Upper lobe of left lung (tissue), 6 donors: ENCODE measurements around the gene CD300LG. TPM values are rescaled to one million over a fixed set of nuclear protein-coding genes. Genes with fewer than 3 reads are reported as not detected.

Experiments
- ATAC-seq, 2 donors: fragments of 200-7000 bp; cut with Tn5 transposase; one replicate each; pipeline ENCODE4 v1.9.1; 2022; ENCODE audit warnings: mild to moderate bottlenecking in 2 of 2, moderate library complexity in 2 of 2; ENCODE audit not compliant: low FRiP score in 2 of 2
- DNase-seq, 2 donors: peaks; one replicate each; pipeline ENCODE4 v3.0.0-alpha.2; 2019 to 2020
- H3K27ac ChIP-seq, 4 donors: fragments of 200-600 bp; sonication (generic); one replicate each; pipeline ENCODE4 v1.5.1; 2016 to 2019
- H3K27me3 ChIP-seq, 4 donors: fragments of 200-600 bp; sonication (generic); one replicate each; pipeline ENCODE4 v1.5.1; 2017 to 2019
- H3K36me3 ChIP-seq, 4 donors: fragments of 200-600 bp; sonication (generic); one replicate each; pipeline ENCODE4 v1.5.1; 2016 to 2019
- H3K4me1 ChIP-seq, 4 donors: fragments of 200-600 bp; sonication (generic); one replicate each; pipeline ENCODE4 v1.5.1; 2018 to 2019
- H3K4me3 ChIP-seq, 4 donors: fragments of 200-600 bp; sonication (generic); one replicate each; pipeline ENCODE4 v1.5.1; 2017 to 2019; ENCODE audit warnings: mild to moderate bottlenecking in 2 of 4, moderate library complexity in 1 of 4
- H3K9me3 ChIP-seq, 4 donors: fragments of 200-600 bp; sonication (generic); one replicate each; pipeline ENCODE4 v1.5.1; 2018 to 2019
- CTCF ChIP-seq, 6 experiments: fragments of 450-650 bp in 4 of 6; fragments of 200-600 bp in 2 of 6; sonication (generic) in 2 of 6; IDR thresholded peaks; one replicate each; pipeline ENCODE4 v1.5.1; 2016 to 2019; ENCODE audit warnings: antibody characterized with exemption in 6 of 6
- EP300 ChIP-seq, 4 donors: sonication (generic); formaldehyde crosslinking; IDR thresholded peaks; one replicate each; pipeline ENCODE4 v1.5.1; 2017; ENCODE audit warnings: antibody characterized with exemption in 4 of 4, control low read depth in 2 of 4
- POLR2A ChIP-seq, 4 donors: fragments of 450-650 bp; IDR thresholded peaks; one replicate each; pipeline ENCODE4 v1.5.1; 2016 to 2017; ENCODE audit warnings: antibody characterized with exemption in 4 of 4, mild to moderate bottlenecking in 2 of 4
- POLR2AphosphoS5 ChIP-seq, 2 donors: sonication (generic); formaldehyde crosslinking; IDR thresholded peaks; one replicate each; pipeline ENCODE4 v1.5.1; 2017; ENCODE audit warnings: antibody characterized with exemption in 2 of 2
- WGBS, 2 donors: methylation state at CpG; one replicate each; pipeline ENCODE4 v1.1.5; 2017 to 2018; 5-methylcytosine and 5-hydroxymethylcytosine counted together
- total RNA-seq, 6 donors: library from RNA; depleted of rRNA in 4 of 6; stranded (reverse); fragments of >200 nt in 4 of 6; gene quantifications; one replicate each; pipeline versions ENCODE4 v1.1.0 to v1.2.1, GENCODE V29; 2016 to 2021
- donor health status: DM: no; HTN: no; CAD: no; lungs with moderate emphysema.
- donor health status: DM: no; HTN: yes; CAD: no; lungs with severe emphysema.

Gene CD300LG
- total RNA-seq, 6 donors from 2014 or later: 0.71 to 65.9 (median 7.8) TPM

- WGBS, 2 donors: 77 to 78% methylated on average over 5 to 7 of the region's 7 CpGs
- Histone ChIP-seq H3K27ac (peak overlapping the region in 1 of 4 donors; percentile 54), H3K4me1 (peaks cover 0 to 9% (median 4%) of the 10 kb centered on the region in 4 donors), H3K9me3 (no peaks in the 10 kb centered on the region), H3K36me3 (no peaks in the 10 kb centered on the region), H3K4me3 (no peak overlapping the region), H3K27me3 (no peaks in the 10 kb centered on the region)
- ATAC-seq: no peak
- no peak for TF ChIP-seq POLR2A (IDR thresholded peaks at IDR 0.05)
- no peak for TF ChIP-seq POLR2AphosphoS5 (IDR thresholded peaks at IDR 0.05)
- no peak for TF ChIP-seq EP300 (IDR thresholded peaks at IDR 0.05)
- no peak for DNase-seq
Measured at GRCh38 chr17:43853546-43853945, 6.6 kb downstream of the CD300LG start.

GRCh38 chr17:43854498-43854897, 7.5 kb downstream of the CD300LG start:
- Histone ChIP-seq H3K4me1 (peaks cover 0 to 9% (median 4%) of the 10 kb centered on the region in 4 donors), H3K36me3 (no peaks in the 10 kb centered on the region), H3K27ac (no peak overlapping the region), H3K9me3 (no peaks in the 10 kb centered on the region), H3K4me3 (no peak overlapping the region), H3K27me3 (no peaks in the 10 kb centered on the region)
- TF ChIP-seq EP300 (IDR thresholded peaks at IDR 0.05): no peak
- WGBS, 2 donors: 81 to 92% methylated on average over 3 to 8 of the region's 8 CpGs
- DNase-seq (no peak), ATAC-seq (no peak)

- peaks cover 0 to 9% (median 4%) of the 10 kb centered on the region in 4 donors for H3K4me1 ChIP-seq
- H3K9me3 ChIP-seq: no peaks in the 10 kb centered on the region
- no peak for DNase-seq
- H3K36me3 ChIP-seq: no peaks in the 10 kb centered on the region
- H3K4me3 ChIP-seq: no peak overlapping the region
- no peak for ATAC-seq
- no peaks in the 10 kb centered on the region for H3K27me3 ChIP-seq
- no peak overlapping the region for H3K27ac ChIP-seq
- no peak for TF ChIP-seq POLR2A (IDR thresholded peaks at IDR 0.05)
- TF ChIP-seq POLR2AphosphoS5 (IDR thresholded peaks at IDR 0.05): no peak
- no peak for TF ChIP-seq EP300 (IDR thresholded peaks at IDR 0.05)
- no peak for TF ChIP-seq CTCF (IDR thresholded peaks at IDR 0.05)
- WGBS, 2 donors: 84 to 92% methylated on average over 4 to 8 of the region's 9 CpGs
Measured at GRCh38 chr17:43855061-43855460, 8.1 kb downstream of the CD300LG start.

GRCh38 chr17:43856141-43856540, 9.2 kb downstream of the CD300LG start:
- DNase-seq: no peak
- TF ChIP-seq EP300 (IDR thresholded peaks at IDR 0.05) (no peak), POLR2A (IDR thresholded peaks at IDR 0.05) (no peak), CTCF (IDR thresholded peaks at IDR 0.05) (no peak), POLR2AphosphoS5 (IDR thresholded peaks at IDR 0.05) (no peak)
- Histone ChIP-seq H3K4me1 (peaks cover 7 to 13% (median 12%) of the 10 kb centered on the region in 4 donors), H3K9me3 (no peaks in the 10 kb centered on the region), H3K27me3 (no peaks in the 10 kb centered on the region), H3K4me3 (no peak overlapping the region), H3K27ac (no peak overlapping the region), H3K36me3 (no peaks in the 10 kb centered on the region)
- ATAC-seq: no peak
- WGBS, 2 donors: 86 to 92% methylated on average over 3 of the region's 3 CpGs

GRCh38 chr17:43857141-43857540, 10.2 kb downstream of the CD300LG start:
- Histone ChIP-seq H3K9me3 (no peaks in the 10 kb centered on the region), H3K27ac (peak overlapping the region in 2 of 4 donors; percentile 32 to 75), H3K4me1 (peaks cover 13 to 19% (median 17%) of the 10 kb centered on the region in 4 donors), H3K4me3 (no peak overlapping the region), H3K27me3 (no peaks in the 10 kb centered on the region), H3K36me3 (no peaks in the 10 kb centered on the region)
- ATAC-seq (no peak), DNase-seq (no peak)
- TF ChIP-seq POLR2AphosphoS5 (IDR thresholded peaks at IDR 0.05) (no peak), POLR2A (IDR thresholded peaks at IDR 0.05) (no peak), EP300 (IDR thresholded peaks at IDR 0.05) (no peak), CTCF (IDR thresholded peaks at IDR 0.05) (no peak)
- 86 to 100% methylated on average over 1 to 5 of the region's 5 CpGs for WGBS, 2 donors

- no peaks in the 10 kb centered on the region for H3K27me3 ChIP-seq
- 54 to 58% methylated on average over 10 to 12 of the region's 12 CpGs for whole genome bisulfite sequencing, 2 donors
- DNase-seq (no peak), ATAC-seq (no peak)
- no peaks in the 10 kb centered on the region for H3K9me3 ChIP-seq
- peak overlapping the region in 2 of 4 donors; percentile 62 to 75 for H3K27ac ChIP-seq
- peaks cover 13 to 19% (median 17%) of the 10 kb centered on the region in 4 donors for H3K4me1 ChIP-seq
- H3K36me3 ChIP-seq: no peaks in the 10 kb centered on the region
- H3K4me3 ChIP-seq: no peak overlapping the region
- TF ChIP-seq CTCF (IDR thresholded peaks at IDR 0.05) (no peak), EP300 (IDR thresholded peaks at IDR 0.05) (no peak), POLR2AphosphoS5 (IDR thresholded peaks at IDR 0.05) (no peak), POLR2A (IDR thresholded peaks at IDR 0.05) (no peak)
Measured at GRCh38 chr17:43857957-43858600, 11.1 kb downstream of the CD300LG start.
